Measurements from ENCODE around the gene LIMK2. TPM values are rescaled to one million over a fixed set of nuclear protein-coding genes. Genes with fewer than 3 reads are reported as not detected.

LIMK2 gene
- total RNA-seq, 1 donor from 2014 or later: 63.0 TPM

- Histone ChIP-seq H3K27ac (no peak overlapping the region), H3K9me3 (no peaks in the 10 kb centered on the region), H3K36me3 (peaks cover 92% of the 10 kb centered on the region), H3K4me1 (peaks cover 9% of the 10 kb centered on the region), H3K27me3 (no peaks in the 10 kb centered on the region), H3K4me3 (no peak overlapping the region)
- ATAC-seq: no peak
- no peak for DNase-seq
- no peak for TF ChIP-seq CTCF (IDR thresholded peaks at IDR 0.05)
- intact Hi-C loops (cut with DNase I): no loop called here
Observed at GRCh38 chr22:31279821-31280505, 67.9 kb downstream of the LIMK2 start.

- Histone ChIP-seq H3K4me3 (no peak overlapping the region), H3K27me3 (no peaks in the 10 kb centered on the region), H3K27ac (no peak overlapping the region), H3K36me3 (peaks cover 93% of the 10 kb centered on the region), H3K4me1 (peaks cover 16% of the 10 kb centered on the region), H3K9me3 (no peaks in the 10 kb centered on the region)
- intact Hi-C loops (cut with DNase I): no loop called here
- DNase-seq (no peak), ATAC-seq (no peak)
- no peak for TF ChIP-seq CTCF (IDR thresholded peaks at IDR 0.05)
Observed at GRCh38 chr22:31281733-31282132, 69.6 kb downstream of the LIMK2 start.

- no peak for TF ChIP-seq CTCF (IDR thresholded peaks at IDR 0.05)
- intact Hi-C loops (cut with DNase I): no loop called here
- H3K27ac ChIP-seq: no peak overlapping the region
Observed at GRCh38 chr22:31282748-31283468, 70.8 kb downstream of the LIMK2 start.

GRCh38 chr22:31284281-31285155 lies 72.4 kb downstream of the LIMK2 start:
- Histone ChIP-seq H3K4me3 (no peak overlapping the region), H3K36me3 (peaks cover 89% of the 10 kb centered on the region), H3K9me3 (no peaks in the 10 kb centered on the region), H3K27me3 (no peaks in the 10 kb centered on the region), H3K27ac (peak overlapping the region; percentile 98), H3K4me1 (peaks cover 39% of the 10 kb centered on the region)
- no peak for TF ChIP-seq CTCF (IDR thresholded peaks at IDR 0.05)
- ATAC-seq: no peak
- DNase-seq: no peak
- intact Hi-C loops (cut with DNase I): no loop called here

More at GRCh38 chr22:31282748-31283468, 70.8 kb downstream of the LIMK2 start:
- Histone ChIP-seq H3K36me3 (peaks cover 90% of the 10 kb centered on the region), H3K4me1 (peaks cover 28% of the 10 kb centered on the region), H3K9me3 (no peaks in the 10 kb centered on the region), H3K4me3 (no peak overlapping the region), H3K27me3 (no peaks in the 10 kb centered on the region)
- ATAC-seq (no peak), DNase-seq (no peak)

GRCh38 chr22:31286360-31287255 lies 74.5 kb downstream of the LIMK2 start:
- no peak for DNase-seq
- H3K4me1 ChIP-seq: peaks cover 44% of the 10 kb centered on the region
- TF ChIP-seq CTCF (IDR thresholded peaks at IDR 0.05): no peak
- H3K9me3 ChIP-seq: no peaks in the 10 kb centered on the region
- peak; percentile 36 for ATAC-seq
- H3K27me3 ChIP-seq: no peaks in the 10 kb centered on the region
- peaks cover 71% of the 10 kb centered on the region for H3K36me3 ChIP-seq
- intact Hi-C loops (cut with DNase I): no loop called here
- H3K27ac ChIP-seq: peak overlapping the region; percentile 98
- no peak overlapping the region for H3K4me3 ChIP-seq
